NCI-H774 (cell line): ENCODE data around the gene ZC2HC1B.
A peak's percentile ranks its signal among the peaks of the same experiment; 100 is the strongest.
"Not testable (repeated sequence)": the region's sequence is repeated elsewhere in the genome, so short reads cannot be mapped to it uniquely, and the experiment has no call there.

Experiments
- DNase-seq: peaks from one replicate; lab custom pipeline; 2025; lab: John Stamatoyannopoulos, UW

The ZC2HC1B gene, protein sequence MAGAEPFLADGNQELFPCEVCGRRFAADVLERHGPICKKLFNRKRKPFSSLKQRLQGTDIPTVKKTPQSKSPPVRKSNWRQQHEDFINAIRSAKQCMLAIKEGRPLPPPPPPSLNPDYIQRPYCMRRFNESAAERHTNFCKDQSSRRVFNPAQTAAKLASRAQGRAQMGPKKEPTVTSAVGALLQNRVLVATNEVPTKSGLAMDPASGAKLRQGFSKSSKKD

DNA sequence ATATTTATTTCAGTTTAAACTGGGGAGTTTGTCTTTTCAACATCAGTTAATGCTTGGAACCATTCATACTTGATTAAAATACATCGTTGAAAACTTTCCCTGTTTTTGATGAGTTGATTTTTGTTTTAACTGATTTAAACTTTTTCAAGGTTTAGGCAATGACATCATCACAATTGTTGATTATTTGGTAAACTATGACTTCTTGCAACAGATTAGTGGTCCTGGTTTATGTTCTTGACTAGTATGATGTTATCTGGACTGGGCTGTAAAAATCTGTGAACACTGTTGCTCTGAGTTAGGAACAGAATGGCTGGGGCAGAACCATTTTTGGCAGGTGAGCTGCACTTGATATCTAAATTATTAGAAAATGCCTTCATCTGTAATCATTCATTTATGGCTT lies at the start of gene ZC2HC1B:
Gene ZC2HC1B, plus strand, starts transcription at position 241 of the 400 bp plus-strand sequence. Its CDS starts 66 bp downstream, at position 307.
- no peak for DNase-seq

DNA sequence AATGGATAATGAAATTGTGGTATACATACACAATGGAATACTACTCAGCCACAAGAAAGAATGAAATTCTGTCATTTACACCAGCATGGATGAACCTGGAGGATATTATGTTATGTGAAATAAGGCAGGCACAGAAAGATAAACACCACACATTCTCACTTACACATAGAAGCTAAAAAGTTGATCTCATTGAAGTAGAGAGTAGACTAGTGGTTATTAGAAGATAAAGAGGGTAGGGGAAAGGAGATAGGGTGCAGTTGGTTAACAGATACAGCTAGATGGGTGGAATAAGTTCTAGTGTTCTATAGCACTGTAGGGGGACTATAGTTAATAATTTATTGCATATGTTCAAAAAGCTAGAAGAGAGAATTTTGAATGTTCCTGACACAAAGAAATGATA lies 46.7 kb upstream of the ZC2HC1B start:
- DNase-seq = no peak

DNA sequence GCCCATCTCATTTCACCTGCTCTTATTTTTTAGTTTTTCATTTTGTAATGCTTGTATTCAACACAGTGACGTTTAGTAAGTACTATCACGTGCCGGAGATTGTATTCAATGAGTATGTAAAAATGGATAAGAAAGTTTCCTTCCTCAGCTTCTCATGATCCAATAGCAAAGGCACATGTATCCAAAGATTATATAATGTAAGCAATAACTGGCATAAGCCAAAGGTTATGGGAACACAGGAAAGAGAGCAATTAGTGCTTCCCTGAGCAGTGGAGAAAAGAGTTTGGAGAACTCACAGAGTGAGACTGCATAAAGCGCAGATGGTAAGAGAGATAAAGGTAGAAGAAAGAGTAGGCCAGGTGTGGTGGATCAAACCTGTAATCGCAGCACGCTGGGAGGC lies 42.9 kb upstream of the ZC2HC1B start:
- DNase-seq = no peak

DNA sequence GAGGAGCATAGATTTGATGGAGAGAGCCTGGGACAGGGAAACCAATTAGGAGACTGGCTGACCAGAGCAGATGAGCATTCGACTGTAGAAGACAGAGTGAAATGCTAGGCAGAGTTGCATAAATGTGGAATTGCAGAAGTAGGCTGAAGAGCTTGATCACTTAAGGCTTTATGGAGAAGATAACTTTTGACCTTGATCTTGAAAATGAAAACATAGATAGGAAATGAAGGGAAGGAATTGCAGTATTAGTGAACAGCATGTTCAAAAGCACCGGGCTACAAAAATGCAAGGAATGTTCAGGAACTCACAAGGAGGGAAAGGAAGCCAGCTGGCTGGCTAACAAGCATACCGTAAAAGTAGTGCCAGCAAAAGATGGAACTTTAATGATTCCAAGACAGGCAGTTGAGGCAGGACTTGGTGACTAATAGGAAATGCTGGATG lies 41.7 kb upstream of the ZC2HC1B start:
- no peak for DNase-seq

DNA sequence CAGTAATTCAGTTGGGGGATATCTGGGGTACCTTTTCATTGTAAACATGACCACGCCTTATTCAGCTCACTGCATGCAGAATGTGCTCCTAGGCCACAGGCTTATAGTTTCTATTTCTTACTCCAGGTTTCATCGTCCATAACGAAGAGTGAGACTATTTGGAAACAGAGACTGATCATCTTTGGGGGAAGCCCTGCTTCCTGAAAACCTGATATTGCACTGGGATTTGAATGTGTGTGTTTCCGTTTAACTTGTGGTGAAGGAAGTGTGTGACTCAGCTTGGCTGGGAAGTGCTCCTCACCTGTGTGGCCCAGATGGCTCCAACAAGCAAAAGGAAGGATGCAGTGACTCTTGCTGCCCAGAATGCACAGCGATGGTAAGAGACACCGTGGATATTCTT lies 40.7 kb upstream of the ZC2HC1B start:
- DNase-seq = no peak

DNA sequence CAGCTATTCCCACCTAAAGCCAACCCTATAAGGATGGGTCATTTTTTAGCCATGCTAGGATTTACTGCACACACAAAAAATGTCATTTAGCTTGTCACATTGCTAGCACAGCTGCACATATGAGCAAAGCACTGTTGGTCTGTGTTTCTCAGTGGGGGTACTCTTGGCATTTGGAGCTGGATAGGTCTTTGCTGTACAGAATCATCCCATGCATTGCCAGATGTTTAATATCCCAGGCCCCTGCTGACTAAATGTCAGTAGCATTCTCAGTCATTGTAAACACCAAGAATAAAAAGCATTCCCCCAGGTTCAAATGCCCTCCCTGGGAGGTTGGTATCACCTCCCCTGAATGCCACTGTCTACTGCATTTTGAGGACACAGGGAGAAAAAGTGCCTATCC lies 35.7 kb upstream of the ZC2HC1B start:
- no peak for DNase-seq

DNA sequence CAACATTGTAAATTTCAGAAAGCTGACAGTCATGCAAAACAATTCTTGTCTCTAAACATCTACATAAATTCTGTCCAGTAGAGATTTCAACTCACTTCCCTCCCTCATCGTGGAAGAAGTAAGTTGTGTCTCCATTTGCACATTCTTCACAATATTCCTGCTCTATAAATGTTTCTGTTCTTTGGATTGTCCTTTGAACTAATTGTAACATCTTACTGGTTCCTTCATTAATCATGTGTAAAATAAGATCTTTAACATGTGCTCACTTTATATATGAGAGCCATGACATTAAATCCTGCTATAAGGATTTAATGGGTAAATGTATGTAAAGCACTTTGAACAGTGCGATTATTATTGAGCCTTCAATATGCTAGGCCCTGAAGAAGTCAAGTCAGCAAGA lies 28.1 kb upstream of the ZC2HC1B start:
- no peak for DNase-seq

DNA sequence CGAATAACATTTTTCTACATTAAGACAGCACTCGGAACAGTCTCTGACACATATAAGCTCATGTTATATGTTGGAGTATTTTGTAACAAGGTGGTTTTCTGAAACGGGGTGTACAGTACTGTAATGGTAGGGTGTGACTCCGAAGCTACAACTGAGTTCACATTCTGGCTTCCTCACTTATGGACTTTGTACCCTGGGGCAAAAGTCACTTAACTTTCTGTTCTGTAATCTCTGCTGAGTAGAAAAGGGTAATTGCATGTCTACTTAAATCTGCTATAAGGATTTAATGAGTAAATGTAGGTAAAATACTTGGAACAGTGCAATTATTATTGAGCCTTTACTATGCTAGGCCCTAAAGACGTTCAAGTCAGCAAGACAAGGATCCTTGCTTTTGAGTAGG lies 25.9 kb upstream of the ZC2HC1B start:
- DNase-seq = no peak

DNA sequence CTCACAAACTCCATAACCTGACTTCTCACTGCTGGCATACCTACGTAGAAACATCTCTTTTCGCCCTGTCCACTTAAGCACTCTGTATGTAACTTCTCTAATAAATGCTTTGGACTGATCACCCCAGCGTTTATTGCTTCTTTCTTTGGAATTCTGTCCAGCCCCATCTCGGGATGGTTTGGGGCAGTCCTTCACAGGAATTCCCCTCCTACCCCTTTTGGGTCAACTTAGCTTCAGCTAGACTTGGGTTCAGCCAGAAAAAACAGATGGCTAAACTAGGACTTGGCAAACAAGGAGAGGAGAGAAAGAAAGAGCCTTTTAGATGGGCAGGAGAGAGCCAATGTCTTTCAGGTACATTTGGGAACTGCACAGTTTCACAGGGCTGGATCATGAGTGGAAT lies 25.1 kb upstream of the ZC2HC1B start:
- DNase-seq = no peak

DNA sequence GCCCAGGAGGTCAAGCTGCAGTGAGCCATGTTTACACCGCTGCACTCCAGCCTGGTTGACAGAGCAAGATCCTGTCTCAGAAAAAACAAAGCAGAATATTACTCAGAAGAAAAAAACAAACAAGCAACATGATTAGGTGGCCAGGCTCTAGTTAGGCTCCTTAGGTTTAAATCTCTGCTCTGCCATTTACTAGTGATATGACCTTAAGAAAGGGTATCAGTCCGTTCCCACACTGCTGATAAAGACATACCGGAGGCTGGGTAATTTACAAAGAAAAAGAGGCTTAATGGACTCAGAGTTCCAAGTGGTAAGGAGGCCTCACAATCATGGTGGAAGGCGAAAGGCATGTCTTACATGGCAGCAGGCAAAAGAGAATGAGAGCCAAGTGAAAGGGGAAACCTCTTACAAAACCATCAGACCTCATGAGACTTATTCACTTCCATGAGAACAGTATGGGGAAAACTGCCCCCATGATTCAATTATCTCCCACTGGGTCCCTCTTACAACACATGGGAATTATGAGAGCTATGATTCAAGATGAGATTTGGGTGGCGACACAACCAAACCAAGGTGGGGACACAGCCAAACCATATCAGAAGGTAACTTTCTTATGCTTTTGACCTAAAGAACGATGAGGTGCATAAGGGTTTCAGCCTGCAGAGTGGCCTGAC lies 23.5 kb upstream of the ZC2HC1B start:
- no peak for DNase-seq

DNA sequence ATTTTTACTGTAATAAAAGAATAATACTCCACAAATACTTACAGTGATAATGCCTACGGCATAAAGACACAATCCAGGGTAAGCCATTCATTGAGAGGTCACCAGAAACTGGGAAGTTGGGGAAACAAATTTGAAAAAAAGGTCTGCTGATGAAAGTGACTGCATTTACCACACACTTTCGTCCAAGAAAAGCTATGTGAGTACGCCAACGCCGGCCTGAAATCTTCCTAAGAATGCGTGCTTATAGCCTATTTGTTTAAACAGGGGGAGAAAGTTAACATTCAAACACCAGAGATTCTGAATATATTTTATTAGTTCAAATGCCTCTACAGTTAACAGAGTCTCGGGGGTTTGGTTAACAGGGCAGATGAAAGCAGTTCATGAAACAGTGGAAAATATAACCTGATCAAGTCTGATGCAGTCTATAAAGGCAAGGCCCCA lies 21.8 kb upstream of the ZC2HC1B start:
- DNase-seq = no peak

DNA sequence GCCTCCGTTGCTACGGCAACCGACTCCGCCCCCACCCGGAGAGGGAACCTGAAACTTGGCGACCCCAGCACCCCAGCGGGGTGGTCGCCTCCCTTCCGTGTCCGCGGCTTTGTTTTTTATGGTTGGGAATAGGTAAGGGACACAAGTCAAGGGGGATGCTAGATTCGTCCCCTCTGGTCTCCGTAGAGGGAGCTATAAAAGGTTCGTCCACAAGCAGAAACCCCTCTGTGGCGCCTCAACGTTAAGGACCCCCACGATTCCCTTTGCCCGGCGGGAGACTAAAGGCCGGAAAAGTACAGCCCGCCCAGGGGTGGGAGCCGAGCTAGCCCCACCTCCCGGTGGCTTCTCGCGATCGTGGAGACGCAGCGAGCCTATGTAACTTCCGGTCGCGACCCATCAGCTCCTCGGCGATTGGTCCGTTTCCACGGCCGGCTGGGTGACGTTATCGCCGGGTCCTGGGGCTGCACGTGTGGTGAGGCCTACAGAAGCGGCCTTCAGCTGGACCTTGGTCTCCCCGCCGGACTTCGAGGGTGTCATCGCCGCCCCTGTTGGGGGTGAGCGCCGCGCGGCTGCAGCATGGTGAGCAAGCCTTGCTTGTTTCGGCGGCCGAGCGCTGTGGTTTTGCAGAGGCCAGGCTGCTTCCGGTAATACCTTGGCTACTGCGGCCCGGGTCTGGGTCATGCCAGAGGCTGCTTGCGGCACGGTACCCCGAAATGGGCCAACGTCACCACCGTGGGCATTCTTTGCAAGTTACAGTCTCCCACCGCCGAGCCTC lies 21.2 kb upstream of the ZC2HC1B start, which contains the start of gene LTV1:
Gene LTV1, plus strand, starts transcription at position 437 of the 775 bp plus-strand sequence. Its CDS starts 140 bp downstream, at position 577.
- peak; percentile 96 for DNase-seq

DNA sequence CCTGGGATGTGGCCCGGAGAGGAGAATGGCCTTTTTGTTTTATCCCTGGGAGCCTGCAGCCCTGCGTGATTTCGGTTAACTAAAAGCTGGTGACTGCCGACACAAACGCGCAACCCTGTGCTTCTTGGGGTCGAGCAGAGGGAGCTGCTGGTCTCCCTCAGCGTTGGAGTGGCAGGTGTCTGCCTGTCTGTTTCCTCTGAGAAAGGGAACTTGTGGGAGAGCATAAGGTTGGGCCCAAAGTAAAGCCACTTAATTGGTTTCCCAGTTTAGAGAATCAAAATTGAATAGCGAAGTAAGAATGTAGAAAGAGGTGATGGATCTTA lies 20.6 kb upstream of the ZC2HC1B start:
- DNase-seq = no peak

DNA sequence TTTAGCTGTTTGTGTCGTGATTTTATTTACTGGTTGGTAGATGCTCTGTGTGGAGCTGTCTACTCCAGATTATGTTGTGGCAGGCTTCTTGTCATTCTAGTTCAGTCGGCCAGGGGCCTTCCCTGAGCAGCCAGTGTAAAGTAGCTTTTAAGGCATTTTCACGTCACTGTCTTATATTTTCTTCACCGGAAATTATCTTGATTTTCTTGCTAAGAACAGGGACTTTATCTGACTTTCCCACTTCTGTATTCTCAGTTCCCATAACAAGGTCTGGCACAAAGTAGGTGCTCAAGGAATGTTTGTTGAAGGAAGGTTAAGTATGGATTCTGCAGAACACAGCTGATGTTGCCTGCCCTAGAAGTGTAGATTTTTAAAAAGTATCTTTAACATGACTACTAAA lies 20.3 kb upstream of the ZC2HC1B start:
- DNase-seq = no peak

DNA sequence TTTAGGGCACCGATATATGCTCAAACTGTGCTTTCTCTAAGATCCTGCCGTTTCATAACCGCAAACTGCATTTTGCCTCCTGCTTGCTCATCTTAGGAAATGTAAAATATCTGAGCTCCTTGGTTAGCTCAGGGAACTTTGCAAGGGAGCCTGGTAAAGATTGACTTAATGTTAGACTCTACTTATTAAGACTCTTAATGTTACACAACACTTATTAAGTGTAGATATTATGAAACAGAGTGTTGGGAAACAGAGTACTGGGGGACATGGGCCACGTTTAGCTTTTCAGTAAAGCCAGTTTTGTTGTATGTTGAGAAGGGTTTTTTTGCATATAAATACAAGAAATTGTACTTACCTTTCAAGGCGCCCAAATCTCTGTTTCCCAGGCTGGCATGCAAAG lies 19.2 kb upstream of the ZC2HC1B start:
- no peak for DNase-seq

DNA sequence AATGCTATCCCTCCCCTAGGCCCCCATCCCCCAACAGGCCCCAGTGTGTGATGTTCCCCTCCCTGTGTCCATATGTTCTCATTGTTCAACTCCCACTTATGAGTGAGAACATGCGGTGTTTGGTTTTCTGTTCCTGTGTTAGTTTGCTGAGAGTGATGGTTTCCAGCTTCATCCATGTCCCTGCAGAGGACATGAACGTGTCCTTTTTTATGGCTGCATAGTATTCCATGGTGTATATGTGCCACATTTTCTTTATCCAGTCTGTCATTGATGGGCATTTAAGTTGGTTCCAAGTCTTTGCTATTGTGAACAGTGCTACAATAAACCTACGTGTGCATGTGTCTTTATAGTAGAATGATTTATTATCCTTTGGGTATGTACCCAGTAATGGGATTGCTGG lies 12.6 kb upstream of the ZC2HC1B start:
- DNase-seq = not testable (repeated sequence)

DNA sequence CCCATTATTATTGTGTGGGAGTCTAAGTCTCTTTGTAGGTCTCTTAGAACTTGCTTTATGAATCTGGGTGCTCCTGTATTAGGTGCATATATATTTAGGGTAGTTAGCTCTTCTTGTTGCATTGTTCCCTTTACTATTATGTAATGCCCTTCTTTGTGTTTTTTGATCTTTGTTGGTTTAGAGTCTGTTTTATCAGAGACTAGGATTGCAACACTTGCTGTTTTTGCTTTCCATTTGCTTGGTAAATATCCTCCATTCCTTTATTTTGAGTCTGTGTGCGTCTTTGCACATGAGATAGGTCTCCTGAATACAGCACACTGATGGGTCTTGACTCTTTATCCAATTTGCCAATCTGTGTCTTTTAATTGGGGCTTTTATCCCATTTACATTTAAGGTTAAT lies 9.2 kb upstream of the ZC2HC1B start:
- DNase-seq = not testable (repeated sequence)

DNA sequence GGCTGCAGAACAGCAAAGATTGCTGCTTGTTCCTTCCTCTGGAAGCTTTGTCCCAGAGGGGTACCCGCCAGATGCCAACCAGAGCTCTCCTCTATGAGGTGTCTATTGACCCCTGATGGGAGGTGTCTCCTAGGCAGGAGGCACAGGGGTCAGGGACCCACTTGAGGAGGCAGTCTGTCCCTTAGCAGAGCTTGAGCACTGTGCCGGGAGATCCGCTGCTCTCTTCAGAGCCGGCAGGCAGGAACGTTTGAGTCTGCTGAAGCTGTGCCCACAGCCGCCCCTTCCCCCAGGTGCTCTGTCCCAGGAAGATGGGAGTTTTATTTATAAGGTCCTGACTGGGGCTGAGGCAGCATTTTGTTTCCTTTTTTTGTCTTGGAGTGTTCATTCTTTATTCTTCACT lies 7.5 kb upstream of the ZC2HC1B start:
- not testable (repeated sequence) for DNase-seq

DNA sequence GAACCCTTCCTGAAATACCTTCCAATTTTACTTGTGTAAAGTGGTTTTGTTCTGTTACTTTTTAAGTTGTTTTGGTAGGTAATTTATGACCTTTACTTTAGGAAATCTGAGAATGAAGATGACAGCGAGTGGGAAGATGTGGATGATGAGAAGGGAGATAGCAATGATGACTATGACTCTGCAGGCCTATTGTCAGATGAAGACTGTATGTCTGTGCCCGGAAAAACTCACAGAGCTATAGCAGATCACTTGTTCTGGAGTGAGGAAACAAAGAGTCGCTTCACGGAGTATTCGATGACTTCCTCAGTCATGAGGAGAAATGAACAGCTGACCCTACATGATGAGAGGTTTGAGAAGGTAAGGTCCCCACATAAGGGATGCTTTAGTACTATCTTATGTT lies 6.6 kb upstream of the ZC2HC1B start:
- DNase-seq = no peak

DNA sequence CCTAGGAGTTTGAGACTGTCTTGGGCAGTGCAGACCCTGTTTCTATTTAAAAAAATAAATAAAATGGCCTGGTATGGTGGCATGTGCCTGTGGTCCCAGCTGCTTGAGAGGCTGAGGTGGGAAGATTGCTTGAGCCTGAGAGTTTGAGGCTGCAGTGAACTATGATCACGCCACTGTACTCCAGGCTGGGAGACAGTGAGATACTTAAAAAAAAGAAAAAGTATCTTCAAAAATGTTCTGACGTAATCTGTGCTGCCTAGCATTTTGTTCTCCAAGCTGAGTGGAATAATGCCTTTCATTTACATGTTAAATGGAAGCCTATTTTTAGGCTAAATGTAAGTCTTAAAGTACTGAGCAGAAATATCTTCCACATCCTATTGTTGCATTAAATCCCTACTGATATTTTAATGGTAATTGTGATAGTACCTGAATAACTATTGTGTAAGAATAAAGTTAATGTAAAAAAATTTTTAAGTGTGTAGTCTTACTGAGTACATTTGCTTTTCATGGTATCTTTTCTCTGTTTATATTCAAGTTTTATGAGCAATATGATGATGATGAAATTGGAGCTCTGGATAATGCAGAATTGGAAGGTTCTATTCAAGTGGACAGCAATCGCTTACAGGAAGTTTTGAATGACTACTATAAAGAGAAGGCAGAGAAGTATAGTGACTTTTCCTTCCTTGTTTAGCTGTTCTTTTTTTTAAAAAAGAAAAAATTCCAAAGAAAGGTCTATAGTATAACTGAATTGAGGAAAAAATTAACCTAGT lies 4.2 kb upstream of the ZC2HC1B start:
- DNase-seq = no peak

DNA sequence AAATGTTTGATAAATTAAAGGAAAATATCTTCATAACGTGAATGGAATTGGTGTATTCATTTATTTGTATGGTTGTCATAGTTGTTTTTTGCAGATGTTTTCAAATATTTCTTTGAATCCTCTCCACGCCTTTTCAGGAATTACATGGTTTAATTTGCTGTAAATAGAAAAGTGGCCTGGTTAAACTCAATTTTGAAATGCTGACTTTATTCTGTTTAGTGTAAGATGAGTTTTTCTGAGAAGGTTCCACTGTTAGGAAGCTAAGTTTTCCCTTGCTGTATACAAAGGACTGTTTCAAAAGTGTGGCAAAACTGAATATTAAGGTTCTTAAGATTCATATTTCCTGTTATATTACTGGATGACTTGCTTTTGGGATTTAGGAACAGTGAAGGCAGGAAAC lies 503 bp upstream of the ZC2HC1B start:
- DNase-seq = no peak

DNA sequence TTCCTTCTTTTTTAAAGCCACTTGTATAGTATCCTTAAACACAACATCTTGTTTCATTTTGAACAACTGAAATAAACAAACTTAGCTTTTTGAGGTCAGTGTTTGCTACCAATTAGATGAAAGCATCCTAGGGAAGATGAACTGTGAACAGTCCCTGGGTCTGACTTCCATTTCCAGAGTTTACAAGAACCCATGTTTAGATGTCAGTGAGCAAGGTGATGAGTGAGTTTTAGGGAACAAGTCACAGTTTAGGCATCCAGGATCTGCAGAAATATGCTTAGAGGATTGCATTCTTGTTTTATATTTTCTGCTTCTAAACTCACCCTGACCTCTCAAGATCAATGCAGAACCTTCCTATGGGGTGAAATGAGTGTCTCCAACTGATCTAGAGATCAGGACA lies 3.0 kb downstream of the ZC2HC1B start:
- no peak for DNase-seq
